HepG2 (cell line): ENCODE measurements around the gene ARID1A. TPM values are rescaled to one million over a fixed set of nuclear protein-coding genes. Genes with fewer than 3 reads are reported as not detected.

ENCODE experiments used
- AFF4 ChIP-seq: sonication (generic); formaldehyde crosslinking; IDR thresholded peaks from 2 replicates; pipeline ENCODE4 v1.4.0; 2020; ENCODE audit warnings: missing genetic modification reagents
- ATF7-NPFF ChIP-seq: sonication (generic); formaldehyde crosslinking; IDR thresholded peaks from 2 replicates; pipeline ENCODE4 v1.8.1; 2023; ENCODE audit warnings: mild to moderate bottlenecking, low read depth, missing genetic modification reagents, moderate library complexity
- DBP ChIP-seq: sonication (generic); formaldehyde crosslinking; IDR thresholded peaks from 2 replicates; pipeline ENCODE4 v1.4.0; 2020; ENCODE audit warnings: missing genetic modification reagents; ENCODE audit errors: not compliant biosample characterization
- FLYWCH1 ChIP-seq: sonication (generic); formaldehyde crosslinking; IDR thresholded peaks from 2 replicates; pipeline ENCODE4 v1.8.1; 2023; ENCODE audit warnings: mild to moderate bottlenecking, missing genetic modification reagents
- FOXK2 ChIP-seq: fragments of 450-650 bp; IDR thresholded peaks from 2 replicates; pipeline ENCODE4 v1.6.1; 2016
- KAT7 ChIP-seq: IDR thresholded peaks from 2 replicates; pipeline ENCODE4 v1.6.1; 2018; ENCODE audit warnings: borderline replicate concordance, missing compliant biosample characterization
- NR2F6 ChIP-seq, 2 experiments: IDR thresholded peaks; 2 replicates each; pipeline ENCODE4 v1.6.1; 2016; ENCODE audit warnings: antibody characterized with exemption in 1 of 2, mild to moderate bottlenecking in 1 of 2
- PAF1 ChIP-seq: IDR thresholded peaks from 2 replicates; pipeline ENCODE4 v1.6.1; 2016; ENCODE audit warnings: missing genetic modification reagents, missing compliant biosample characterization
- SETDB1 ChIP-seq: sonication (generic); formaldehyde crosslinking; IDR thresholded peaks from 2 replicates; pipeline ENCODE4 v1.5.1; 2020; ENCODE audit warnings: missing genetic modification reagents, mild to moderate bottlenecking, borderline replicate concordance
- STAT5B ChIP-seq: sonication (generic); formaldehyde crosslinking; IDR thresholded peaks from 2 replicates; pipeline ENCODE4 v1.4.0; 2020; ENCODE audit warnings: missing genetic modification reagents
- TEF ChIP-seq: sonication (generic); formaldehyde crosslinking; IDR thresholded peaks from 2 replicates; pipeline ENCODE4 v1.5.0; 2020; ENCODE audit warnings: missing genetic modification reagents
- ZIK1 ChIP-seq: sonication (generic); formaldehyde crosslinking; IDR thresholded peaks from 2 replicates; pipeline ENCODE4 v1.5.0; 2020; ENCODE audit warnings: mild to moderate bottlenecking, low read depth, missing genetic modification reagents, borderline replicate concordance
- ZNF556 ChIP-seq: sonication (generic); formaldehyde crosslinking; IDR thresholded peaks from 2 replicates; pipeline ENCODE4 v1.4.0; 2020; ENCODE audit warnings: mild to moderate bottlenecking, missing genetic modification reagents, borderline replicate concordance
- ZNF567 ChIP-seq: sonication (generic); formaldehyde crosslinking; IDR thresholded peaks from 2 replicates; pipeline ENCODE4 v1.8.1; 2023; ENCODE audit warnings: mild to moderate bottlenecking, missing genetic modification reagents, borderline replicate concordance
- ZNF615 ChIP-seq: sonication (generic); formaldehyde crosslinking; IDR thresholded peaks from 2 replicates; pipeline ENCODE4 v1.5.0; 2020; ENCODE audit warnings: mild to moderate bottlenecking, missing genetic modification reagents, borderline replicate concordance
- ZNF713 ChIP-seq: sonication (generic); formaldehyde crosslinking; IDR thresholded peaks from 2 replicates; pipeline ENCODE4 v1.4.0; 2020; ENCODE audit warnings: mild to moderate bottlenecking, missing genetic modification reagents
- polyA plus RNA-seq, 8 experiments: library from polyadenylated mRNA; depleted of rRNA in 3 of 8; stranded (reverse) in 7 of 8; unstranded in 1 of 8; fragments of >200 nt; fragmentation: Illumina TruSeq in 4 of 8; extraction: Trizol in 4 of 8; gene quantifications; 2 replicates each; pipeline versions ENCODE4 v1.2.1 to v1.2.3, GENCODE V29; 2011 to 2016; ENCODE audit warnings: low read depth in 4 of 8, missing spikeins in 1 of 8, mixed read lengths in 1 of 8; ENCODE audit not compliant: insufficient read depth in 1 of 8
- total RNA-seq, 5 experiments: library from RNA; depleted of rRNA; stranded (reverse); fragments of >200 nt; fragmentation: Illumina TruSeq; extraction: Trizol; gene quantifications; 2 replicates each; pipeline ENCODE4 v1.2.3, GENCODE V29; 2016; ENCODE audit warnings: low read depth in 1 of 5
- TF ChIP-seq, protein P1 (sequence below): sonication (generic); formaldehyde crosslinking; IDR thresholded peaks from 2 replicates; pipeline ENCODE4 v1.5.0; 2020; ENCODE audit warnings: mild to moderate bottlenecking, missing genetic modification reagents, borderline replicate concordance

Gene ARID1A
- total and polyA plus RNA-seq, 2 of the 13 experiments (the other 11 are each of a cell fraction or from before 2014, with no cell fraction given), result 11.9 to 15.9 TPM

GRCh38 chr1:26692211-26692792, 3.5 kb upstream of the ARID1A start (continued):
- TF ChIP-seq, protein P1, sequence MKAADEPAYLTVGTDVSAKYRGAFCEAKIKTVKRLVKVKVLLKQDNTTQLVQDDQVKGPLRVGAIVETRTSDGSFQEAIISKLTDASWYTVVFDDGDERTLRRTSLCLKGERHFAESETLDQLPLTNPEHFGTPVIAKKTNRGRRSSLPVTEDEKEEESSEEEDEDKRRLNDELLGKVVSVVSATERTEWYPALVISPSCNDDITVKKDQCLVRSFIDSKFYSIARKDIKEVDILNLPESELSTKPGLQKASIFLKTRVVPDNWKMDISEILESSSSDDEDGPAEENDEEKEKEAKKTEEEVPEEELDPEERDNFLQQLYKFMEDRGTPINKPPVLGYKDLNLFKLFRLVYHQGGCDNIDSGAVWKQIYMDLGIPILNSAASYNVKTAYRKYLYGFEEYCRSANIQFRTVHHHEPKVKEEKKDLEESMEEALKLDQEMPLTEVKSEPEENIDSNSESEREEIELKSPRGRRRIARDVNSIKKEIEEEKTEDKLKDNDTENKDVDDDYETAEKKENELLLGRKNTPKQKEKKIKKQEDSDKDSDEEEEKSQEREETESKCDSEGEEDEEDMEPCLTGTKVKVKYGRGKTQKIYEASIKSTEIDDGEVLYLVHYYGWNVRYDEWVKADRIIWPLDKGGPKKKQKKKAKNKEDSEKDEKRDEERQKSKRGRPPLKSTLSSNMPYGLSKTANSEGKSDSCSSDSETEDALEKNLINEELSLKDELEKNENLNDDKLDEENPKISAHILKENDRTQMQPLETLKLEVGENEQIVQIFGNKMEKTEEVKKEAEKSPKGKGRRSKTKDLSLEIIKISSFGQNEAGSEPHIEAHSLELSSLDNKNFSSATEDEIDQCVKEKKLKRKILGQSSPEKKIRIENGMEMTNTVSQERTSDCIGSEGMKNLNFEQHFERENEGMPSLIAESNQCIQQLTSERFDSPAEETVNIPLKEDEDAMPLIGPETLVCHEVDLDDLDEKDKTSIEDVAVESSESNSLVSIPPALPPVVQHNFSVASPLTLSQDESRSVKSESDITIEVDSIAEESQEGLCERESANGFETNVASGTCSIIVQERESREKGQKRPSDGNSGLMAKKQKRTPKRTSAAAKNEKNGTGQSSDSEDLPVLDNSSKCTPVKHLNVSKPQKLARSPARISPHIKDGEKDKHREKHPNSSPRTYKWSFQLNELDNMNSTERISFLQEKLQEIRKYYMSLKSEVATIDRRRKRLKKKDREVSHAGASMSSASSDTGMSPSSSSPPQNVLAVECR, result no peak
- TF ChIP-seq KAT7 (CRISPR knock-in tag) (no peak), PAF1 (CRISPR knock-in tag) (no peak), ZNF567 (CRISPR knock-in tag) (no peak), SETDB1 (CRISPR knock-in tag) (no peak), AFF4 (CRISPR knock-in tag) (no peak), ZIK1 (CRISPR knock-in tag) (no peak), NR2F6 (IDR thresholded peaks at IDR 0.05) (no peak; the same call in 1 of the 2 replicates), NR2F6 (CRISPR knock-in tag; IDR thresholded peaks at IDR 0.05) (no peak; the same call in 1 of the 2 replicates), FOXK2 (no peak), ZNF615 (CRISPR knock-in tag) (no peak), DBP (CRISPR knock-in tag) (no peak), ATF7-NPFF (CRISPR knock-in tag) (no peak; the same call in 1 of the 2 replicates), FLYWCH1 (CRISPR knock-in tag) (no peak), STAT5B (CRISPR knock-in tag) (no peak), ZNF556 (0 out of 2 replicates have a peak, but pooled peaks have one; percentile 14), TEF (no peak), ZNF713 (CRISPR knock-in tag) (no peak)
